K562 (cell line): ENCODE data around the gene KPTN. TPM values are rescaled to one million over a fixed set of nuclear protein-coding genes. Genes with fewer than 3 reads are reported as not detected.

Experiments
- DPF2 ChIP-seq: fragments of 450-650 bp; IDR thresholded peaks from 2 replicates; pipeline ENCODE4 v1.6.1; 2016
- KDM2B ChIP-seq: fragments of 250-450 bp; sonication (Bioruptor Pico); IDR thresholded peaks from 2 replicates; pipeline ENCODE4 v1.8.0; 2021; ENCODE audit warnings: mild to moderate bottlenecking, moderate library complexity
- LARP7 ChIP-seq: fragments of 450-650 bp; IDR thresholded peaks from 2 replicates; pipeline ENCODE4 v1.6.1; 2016
- MEF2A ChIP-seq: IDR thresholded peaks from 2 replicates; pipeline ENCODE4 v1.6.1; 2011; ENCODE audit warnings: low read depth, mild to moderate bottlenecking, low read length, moderate library complexity; ENCODE audit not compliant: control insufficient read depth
- NFIC ChIP-seq: fragments of 450-650 bp; IDR thresholded peaks from 2 replicates; pipeline ENCODE4 v1.6.1; 2017; ENCODE audit warnings: mild to moderate bottlenecking, inconsistent platforms
- SIN3A ChIP-seq, 2 experiments: fragments of 150-350 bp in 1 of 2; IDR thresholded peaks; 2 replicates each; pipeline ENCODE4 v1.6.1; 2011 to 2016; ENCODE audit warnings: borderline replicate concordance in 2 of 2, low read depth in 2 of 2, low read length in 2 of 2, mild to moderate bottlenecking in 2 of 2, moderate library complexity in 2 of 2; ENCODE audit not compliant: control insufficient read depth in 1 of 2
- SIRT6 ChIP-seq: IDR thresholded peaks from one replicate; pipeline ENCODE4 v1.6.1; 2012; ENCODE audit warnings: low read depth, mild to moderate bottlenecking, control low read depth, inconsistent platforms, low read length, moderate library complexity
- STAT5A ChIP-seq: IDR thresholded peaks from 2 replicates; pipeline ENCODE4 v1.6.1; 2012; ENCODE audit warnings: low read length, inconsistent platforms, borderline replicate concordance
- ZNF436 ChIP-seq: fragments of 250-450, 450-650 bp; sonication (Bioruptor Pico); formaldehyde crosslinking; IDR thresholded peaks from 2 replicates; pipeline ENCODE4 v1.7.0; 2020; ENCODE audit warnings: mild to moderate bottlenecking
- ZNF507 ChIP-seq: conservative IDR thresholded peaks from 2 replicates; pipeline ENCODE4 v1.6.1; 2017; ENCODE audit warnings: missing genetic modification characterization, missing compliant biosample characterization
- ZNF584 ChIP-seq: fragments of 200-800 bp; sonication (Bioruptor generic); IDR thresholded peaks from 2 replicates; pipeline ENCODE4 v1.6.1; 2016; ENCODE audit warnings: low read depth, mild to moderate bottlenecking, missing genetic modification characterization, missing compliant biosample characterization
- ZNF589 ChIP-seq: fragments of 200-800 bp; sonication (Bioruptor generic); IDR thresholded peaks from 2 replicates; pipeline ENCODE4 v1.6.1; 2016; ENCODE audit warnings: low read depth, missing genetic modification characterization, missing compliant biosample characterization
- polyA plus RNA-seq, 8 experiments: library from polyadenylated mRNA; depleted of rRNA in 4 of 8; stranded (reverse) in 5 of 8; unstranded in 3 of 8; fragments of >200 nt; fragmentation: Nextera tagmentation in 2 of 8; fragmentation: Illumina TruSeq in 1 of 8; extraction: Ambion mirVana in 2 of 8; extraction: Trizol in 1 of 8; gene quantifications; 2 replicates each; pipeline versions ENCODE4 v1.2.1 to v1.2.3, GENCODE V29; 2011 to 2014; ENCODE audit warnings: inconsistent platforms in 1 of 8, missing spikeins in 1 of 8
- total RNA-seq, 7 experiments: library from RNA; depleted of rRNA in 6 of 7; stranded (reverse); fragments of >200 nt in 6 of 7; fragmentation: Illumina TruSeq in 2 of 7; extraction: Trizol in 2 of 7; gene quantifications; 2 replicates each; pipeline versions ENCODE4 v1.2.1 to v1.2.3, GENCODE V29; 2011 to 2021; ENCODE audit warnings: low replicate concordance in 1 of 7
- TF ChIP-seq, protein P1 (sequence below), 3 experiments: IDR thresholded peaks in 2 of 3; conservative IDR thresholded peaks in 1 of 3; 2 replicates each; pipeline ENCODE4 v1.5.1; 2011 to 2012; ENCODE audit warnings: low read length in 3 of 3, mild to moderate bottlenecking in 3 of 3, control low read depth in 2 of 3, improper control_type of control experiment in 1 of 3, inconsistent platforms in 1 of 3, low read depth in 1 of 3, mixed read lengths in 1 of 3, moderate library complexity in 1 of 3; ENCODE audit not compliant: insufficient read depth in 2 of 3
- TF ChIP-seq, protein P2 (sequence below), 3 experiments: fragments of 200-800 bp in 1 of 3; sonication (Bioruptor generic) in 1 of 3; sonication (generic) in 1 of 3; formaldehyde crosslinking in 1 of 3; IDR thresholded peaks; 2 replicates each; pipeline versions ENCODE4 v1.6.1 to v1.8.0; 2016 to 2022; ENCODE audit warnings: mild to moderate bottlenecking in 2 of 3, missing compliant biosample characterization in 2 of 3, missing genetic modification characterization in 2 of 3, missing genetic modification reagents in 1 of 3
- TF ChIP-seq, protein P3 (sequence below): sonication (generic); formaldehyde crosslinking; IDR thresholded peaks from 2 replicates; pipeline ENCODE4 v1.8.0; 2022; ENCODE audit warnings: missing genetic modification reagents, mild to moderate bottlenecking, borderline replicate concordance
- TF ChIP-seq, protein P4 (sequence below): fragments of 250-450 bp; sonication (Bioruptor Pico); IDR thresholded peaks from 2 replicates; pipeline ENCODE4 v1.5.0; 2021; ENCODE audit warnings: mild to moderate bottlenecking, borderline replicate concordance

The KPTN gene
- total and polyA plus RNA-seq, 9 of the 15 experiments (the other 6 are each of a cell fraction or from before 2014, with no cell fraction given), result 0.56 to 18.2 (median 8.5) TPM

DNA sequence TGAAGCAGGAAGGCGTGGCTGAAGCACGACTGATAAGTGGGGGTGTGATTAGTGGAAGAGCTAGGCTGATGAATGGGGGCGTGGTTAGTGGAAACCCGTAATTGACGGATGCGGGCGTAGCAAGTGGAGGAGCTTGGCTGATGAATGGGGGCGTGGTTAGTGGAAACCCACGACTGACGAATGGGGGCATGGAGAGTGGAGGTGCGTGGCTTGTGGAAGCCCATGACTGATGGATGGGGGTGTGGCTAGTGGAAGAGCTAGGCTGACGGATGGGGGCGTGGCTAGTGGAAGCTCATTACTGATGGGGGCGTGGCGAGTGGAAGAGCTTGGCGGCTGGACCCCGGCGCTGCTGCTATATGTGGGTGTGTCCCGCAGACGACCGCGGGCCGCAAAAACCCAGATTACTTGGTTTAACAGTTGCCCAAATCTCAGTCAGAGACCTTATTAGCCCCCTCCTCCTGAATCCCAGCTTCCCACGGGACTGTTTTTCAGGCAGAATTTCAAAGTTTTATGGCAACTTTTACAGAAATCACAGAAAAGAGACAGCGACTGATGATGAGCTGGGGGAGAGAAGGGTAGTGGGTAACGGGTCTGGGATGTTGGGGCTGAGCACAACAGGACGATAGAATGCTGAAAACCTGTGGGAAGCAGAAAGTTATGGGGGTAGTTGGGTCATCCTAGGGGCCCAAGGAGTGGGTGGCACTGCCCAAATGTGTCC is 55.7 kb downstream of the KPTN start (continued):
- TF ChIP-seq, protein P1, sequence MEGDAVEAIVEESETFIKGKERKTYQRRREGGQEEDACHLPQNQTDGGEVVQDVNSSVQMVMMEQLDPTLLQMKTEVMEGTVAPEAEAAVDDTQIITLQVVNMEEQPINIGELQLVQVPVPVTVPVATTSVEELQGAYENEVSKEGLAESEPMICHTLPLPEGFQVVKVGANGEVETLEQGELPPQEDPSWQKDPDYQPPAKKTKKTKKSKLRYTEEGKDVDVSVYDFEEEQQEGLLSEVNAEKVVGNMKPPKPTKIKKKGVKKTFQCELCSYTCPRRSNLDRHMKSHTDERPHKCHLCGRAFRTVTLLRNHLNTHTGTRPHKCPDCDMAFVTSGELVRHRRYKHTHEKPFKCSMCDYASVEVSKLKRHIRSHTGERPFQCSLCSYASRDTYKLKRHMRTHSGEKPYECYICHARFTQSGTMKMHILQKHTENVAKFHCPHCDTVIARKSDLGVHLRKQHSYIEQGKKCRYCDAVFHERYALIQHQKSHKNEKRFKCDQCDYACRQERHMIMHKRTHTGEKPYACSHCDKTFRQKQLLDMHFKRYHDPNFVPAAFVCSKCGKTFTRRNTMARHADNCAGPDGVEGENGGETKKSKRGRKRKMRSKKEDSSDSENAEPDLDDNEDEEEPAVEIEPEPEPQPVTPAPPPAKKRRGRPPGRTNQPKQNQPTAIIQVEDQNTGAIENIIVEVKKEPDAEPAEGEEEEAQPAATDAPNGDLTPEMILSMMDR (IDR thresholded peaks at IDR 0.05 in 2 of 3, conservative IDR thresholded peaks at IDR 0.05 in 1 of 3; ENCODE audit: insufficient read depth in 2 of 3, low read depth in 1 of 3, low read length in 3 of 3), result no peak
- no peak for TF ChIP-seq ZNF507 (tag)
- TF ChIP-seq LARP7, result no peak
- TF ChIP-seq ZNF436 (CRISPR knock-in tag), result no peak
- no peak for TF ChIP-seq STAT5A
- TF ChIP-seq, protein P2, sequence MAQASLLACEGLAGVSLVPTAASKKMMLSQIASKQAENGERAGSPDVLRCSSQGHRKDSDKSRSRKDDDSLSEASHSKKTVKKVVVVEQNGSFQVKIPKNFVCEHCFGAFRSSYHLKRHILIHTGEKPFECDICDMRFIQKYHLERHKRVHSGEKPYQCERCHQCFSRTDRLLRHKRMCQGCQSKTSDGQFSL (CRISPR knock-in tag; IDR thresholded peaks at IDR 0.05), result peak; percentile 43; the same call in 1 of the 2 replicates
- TF ChIP-seq, protein P2 (tag; IDR thresholded peaks at IDR 0.05), result no peak
- TF ChIP-seq, protein P3, sequence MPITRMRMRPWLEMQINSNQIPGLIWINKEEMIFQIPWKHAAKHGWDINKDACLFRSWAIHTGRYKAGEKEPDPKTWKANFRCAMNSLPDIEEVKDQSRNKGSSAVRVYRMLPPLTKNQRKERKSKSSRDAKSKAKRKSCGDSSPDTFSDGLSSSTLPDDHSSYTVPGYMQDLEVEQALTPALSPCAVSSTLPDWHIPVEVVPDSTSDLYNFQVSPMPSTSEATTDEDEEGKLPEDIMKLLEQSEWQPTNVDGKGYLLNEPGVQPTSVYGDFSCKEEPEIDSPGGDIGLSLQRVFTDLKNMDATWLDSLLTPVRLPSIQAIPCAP (CRISPR knock-in tag), result no peak
- no peak for TF ChIP-seq NFIC
- TF ChIP-seq, protein P4, sequence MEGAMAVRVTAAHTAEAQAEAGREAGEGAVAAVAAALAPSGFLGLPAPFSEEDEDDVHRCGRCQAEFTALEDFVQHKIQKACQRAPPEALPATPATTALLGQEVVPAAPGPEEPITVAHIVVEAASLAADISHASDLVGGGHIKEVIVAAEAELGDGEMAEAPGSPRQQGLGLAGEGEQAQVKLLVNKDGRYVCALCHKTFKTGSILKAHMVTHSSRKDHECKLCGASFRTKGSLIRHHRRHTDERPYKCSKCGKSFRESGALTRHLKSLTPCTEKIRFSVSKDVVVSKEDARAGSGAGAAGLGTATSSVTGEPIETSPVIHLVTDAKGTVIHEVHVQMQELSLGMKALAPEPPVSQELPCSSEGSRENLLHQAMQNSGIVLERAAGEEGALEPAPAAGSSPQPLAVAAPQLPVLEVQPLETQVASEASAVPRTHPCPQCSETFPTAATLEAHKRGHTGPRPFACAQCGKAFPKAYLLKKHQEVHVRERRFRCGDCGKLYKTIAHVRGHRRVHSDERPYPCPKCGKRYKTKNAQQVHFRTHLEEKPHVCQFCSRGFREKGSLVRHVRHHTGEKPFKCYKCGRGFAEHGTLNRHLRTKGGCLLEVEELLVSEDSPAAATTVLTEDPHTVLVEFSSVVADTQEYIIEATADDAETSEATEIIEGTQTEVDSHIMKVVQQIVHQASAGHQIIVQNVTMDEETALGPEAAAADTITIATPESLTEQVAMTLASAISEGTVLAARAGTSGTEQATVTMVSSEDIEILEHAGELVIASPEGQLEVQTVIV (CRISPR knock-in tag), result no peak
- TF ChIP-seq ZNF589 (CRISPR knock-in tag), result no peak
- TF ChIP-seq KDM2B (CRISPR knock-in tag), result no peak
- TF ChIP-seq ZNF584, result no peak
- no peak for TF ChIP-seq MEF2A
- TF ChIP-seq SIN3A (IDR thresholded peaks at IDR 0.05; ENCODE audit: borderline replicate concordance in 2 of 2, control insufficient read depth in 1 of 2, low read depth in 2 of 2, low read length in 2 of 2), result no peak
- no peak for TF ChIP-seq SIRT6
- TF ChIP-seq DPF2, result peak; percentile 45; the same call in 1 of the 2 replicates
